ENCODE results near the gene MALT1.

The MALT1 gene

DNA sequence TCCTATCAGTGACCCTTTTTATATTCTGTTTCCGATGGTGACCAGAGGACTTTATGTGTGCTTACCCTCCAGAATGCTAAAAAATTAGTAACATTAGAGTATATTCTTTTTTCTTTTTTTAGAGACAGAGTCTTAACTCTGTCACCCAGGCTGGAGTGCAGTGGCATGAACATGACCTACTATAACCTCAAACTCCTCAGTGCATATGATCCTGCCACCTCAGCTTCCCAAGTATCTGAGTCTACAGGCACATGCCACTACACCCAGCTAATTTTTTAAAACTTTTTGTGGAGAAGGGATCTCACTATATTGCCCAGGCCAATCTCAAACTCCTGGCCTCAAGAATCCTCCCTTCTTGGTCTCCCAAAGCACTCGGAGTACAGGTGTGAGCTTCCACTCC, 74.6 kb downstream of the MALT1 start:
- Histone ChIP-seq H4K20me1 (ENCODE audit: low read depth, low read length) (no peaks in the 10 kb centered on the region; the same call in 1 of the 2 replicates), H3K9me3 (ENCODE audit: insufficient read depth, low read length) (peaks cover 22% of the 10 kb centered on the region; the same call in 1 of the 2 replicates), H2AFZ (ENCODE audit: low read depth, low read length, severe bottlenecking) (no peak overlapping the region), H3K79me2 (ENCODE audit: insufficient read depth, low read length) (no peaks in the 10 kb centered on the region), H3K36me3 (ENCODE audit: low read length) (peaks cover 61% of the 10 kb centered on the region), H3F3A (ENCODE audit: insufficient read depth) (peaks cover 10% of the 10 kb centered on the region; the same call in 1 of the 2 replicates), H3K9ac (ENCODE audit: low read length) (no peak overlapping the region), H3K9me2 (replicated peaks; ENCODE audit: insufficient read depth, low read length) (no peaks in the 10 kb centered on the region), H3K27ac (ENCODE audit: low read depth, low read length) (no peak overlapping the region), H3K27me3 (ENCODE audit: low read length) (no peaks in the 10 kb centered on the region), H3K4me3 (ENCODE audit: insufficient read depth, low read length, poor library complexity, severe bottlenecking) (no peak overlapping the region), H3K4me2 (ENCODE audit: low read depth, low read length, poor library complexity, severe bottlenecking) (no peak overlapping the region)
- TF ChIP-seq EZH2phosphoT487 (conservative IDR thresholded peaks at IDR 0.05; ENCODE audit: low read length) (no peak), CTCF (IDR thresholded peaks at IDR 0.05; ENCODE audit: insufficient read depth, low read length, poor library complexity, severe bottlenecking) (no peak)

DNA sequence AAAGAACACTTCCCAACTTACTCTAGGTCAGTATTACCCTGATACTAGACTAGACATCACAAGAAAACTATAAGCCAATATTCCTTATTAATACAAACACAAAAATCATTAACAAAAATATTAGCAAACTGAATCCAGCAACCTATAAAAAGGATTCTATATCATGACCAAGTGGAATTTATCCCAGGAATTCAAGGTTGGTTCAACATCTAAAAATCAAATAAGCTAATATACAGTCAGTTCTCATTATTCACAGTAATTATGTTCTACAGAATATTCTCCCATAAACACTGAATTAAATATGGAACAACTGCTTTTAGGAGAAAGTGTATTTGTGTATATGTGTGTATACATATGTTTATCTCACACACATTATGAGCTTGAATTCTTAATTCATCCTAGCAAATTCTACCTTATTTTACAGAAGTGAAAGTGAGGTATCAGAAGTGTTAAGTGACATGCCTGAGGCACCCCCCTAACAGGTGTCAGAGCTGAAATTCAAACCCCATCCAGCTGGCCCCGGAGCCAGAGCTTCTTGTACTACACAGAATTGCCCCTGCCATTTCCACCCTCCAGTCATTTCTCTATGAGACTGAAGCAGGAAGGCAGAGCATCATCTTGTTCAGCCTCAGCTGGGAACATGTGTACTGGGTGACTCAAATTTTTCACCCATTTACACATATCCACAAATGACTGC, 77.8 kb downstream of the MALT1 start:
- no peaks in the 10 kb centered on the region for H4K20me1 ChIP-seq (ENCODE audit: low read depth, low read length)
- TF ChIP-seq EZH2phosphoT487 (conservative IDR thresholded peaks at IDR 0.05; ENCODE audit: low read length) (no peak), CTCF (IDR thresholded peaks at IDR 0.05; ENCODE audit: insufficient read depth, low read length, poor library complexity, severe bottlenecking) (no peak)
- H3K9ac ChIP-seq (ENCODE audit: low read length), result no peak overlapping the region
- H3F3A ChIP-seq (ENCODE audit: insufficient read depth), result 0 out of 2 replicates have a peak, but pooled peaks cover 2% of the 10 kb centered on the region
- H3K9me2 ChIP-seq (replicated peaks; ENCODE audit: insufficient read depth, low read length), result no peaks in the 10 kb centered on the region
- H3K4me3 ChIP-seq (ENCODE audit: insufficient read depth, low read length, poor library complexity, severe bottlenecking), result no peak overlapping the region
- peaks cover 53% of the 10 kb centered on the region for H3K36me3 ChIP-seq (ENCODE audit: low read length)
- no peak overlapping the region for H3K4me2 ChIP-seq (ENCODE audit: low read depth, low read length, poor library complexity, severe bottlenecking)
- H3K9me3 ChIP-seq (ENCODE audit: insufficient read depth, low read length), result peaks cover 22% of the 10 kb centered on the region; the same call in 1 of the 2 replicates
- no peak overlapping the region for H3K27ac ChIP-seq (ENCODE audit: low read depth, low read length)
- no peaks in the 10 kb centered on the region for H3K79me2 ChIP-seq (ENCODE audit: insufficient read depth, low read length)
- H2AFZ ChIP-seq (ENCODE audit: low read depth, low read length, severe bottlenecking), result no peak overlapping the region
- no peaks in the 10 kb centered on the region for H3K27me3 ChIP-seq (ENCODE audit: low read length)

DNA sequence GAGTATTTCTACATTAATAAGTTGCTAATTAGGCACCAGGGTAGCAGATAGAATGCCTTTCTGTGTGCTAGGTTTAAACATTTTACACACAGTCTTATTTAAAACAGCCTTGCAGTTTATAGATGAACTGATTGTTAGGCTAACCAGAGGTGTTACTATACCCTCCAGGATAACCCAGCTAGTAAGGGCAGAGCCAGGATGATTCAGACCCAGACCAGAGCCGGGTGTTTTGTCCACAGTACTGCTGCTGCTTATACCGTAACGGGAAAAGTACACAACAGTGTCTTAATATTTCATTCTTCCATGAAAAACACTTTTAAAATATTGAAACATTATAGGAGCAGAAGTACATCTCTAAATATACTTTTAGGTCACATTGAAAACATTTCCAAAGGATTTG, 82.7 kb downstream of the MALT1 start:
- Histone ChIP-seq H3K27ac (ENCODE audit: low read depth, low read length) (no peak overlapping the region), H3K4me2 (ENCODE audit: low read depth, low read length, poor library complexity, severe bottlenecking) (no peak overlapping the region), H3K36me3 (ENCODE audit: low read length) (peaks cover 14% of the 10 kb centered on the region), H3K27me3 (ENCODE audit: low read length) (no peaks in the 10 kb centered on the region), H3K4me3 (ENCODE audit: insufficient read depth, low read length, poor library complexity, severe bottlenecking) (no peak overlapping the region), H3K9ac (ENCODE audit: low read length) (no peak overlapping the region), H3K79me2 (ENCODE audit: insufficient read depth, low read length) (no peaks in the 10 kb centered on the region), H3K9me3 (ENCODE audit: insufficient read depth, low read length) (peaks cover 4% of the 10 kb centered on the region; the same call in 1 of the 2 replicates), H3F3A (ENCODE audit: insufficient read depth) (no peaks in the 10 kb centered on the region), H3K9me2 (replicated peaks; ENCODE audit: insufficient read depth, low read length) (no peaks in the 10 kb centered on the region), H2AFZ (ENCODE audit: low read depth, low read length, severe bottlenecking) (no peak overlapping the region), H4K20me1 (ENCODE audit: low read depth, low read length) (no peaks in the 10 kb centered on the region)
- TF ChIP-seq EZH2phosphoT487 (conservative IDR thresholded peaks at IDR 0.05; ENCODE audit: low read length) (no peak), CTCF (IDR thresholded peaks at IDR 0.05; ENCODE audit: insufficient read depth, low read length, poor library complexity, severe bottlenecking) (no peak)

Measured in SU-DHL-6 (cell line).